NCI-H2227 (cell line): ENCODE data around the gene ECHDC1.
"Not testable (repeated sequence)": the region's sequence is repeated elsewhere in the genome, so short reads cannot be mapped to it uniquely, and the experiment has no call there.

Experiments used
- DNase-seq: peaks from one replicate; lab custom pipeline; 2025; ENCODE audit not compliant: unreplicated experiment; lab: John Stamatoyannopoulos, UW

Gene ECHDC1, protein sequence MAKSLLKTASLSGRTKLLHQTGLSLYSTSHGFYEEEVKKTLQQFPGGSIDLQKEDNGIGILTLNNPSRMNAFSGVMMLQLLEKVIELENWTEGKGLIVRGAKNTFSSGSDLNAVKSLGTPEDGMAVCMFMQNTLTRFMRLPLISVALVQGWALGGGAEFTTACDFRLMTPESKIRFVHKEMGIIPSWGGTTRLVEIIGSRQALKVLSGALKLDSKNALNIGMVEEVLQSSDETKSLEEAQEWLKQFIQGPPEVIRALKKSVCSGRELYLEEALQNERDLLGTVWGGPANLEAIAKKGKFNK

GRCh38 chr6:127342946-127343808 lies at the start of gene ECHDC1:
Gene ECHDC1, minus strand, starts transcription at chr6:127343609. Its CDS starts 12,581 bp downstream, at chr6:127331028.
- peak; percentile 85 for DNase-seq

DNA sequence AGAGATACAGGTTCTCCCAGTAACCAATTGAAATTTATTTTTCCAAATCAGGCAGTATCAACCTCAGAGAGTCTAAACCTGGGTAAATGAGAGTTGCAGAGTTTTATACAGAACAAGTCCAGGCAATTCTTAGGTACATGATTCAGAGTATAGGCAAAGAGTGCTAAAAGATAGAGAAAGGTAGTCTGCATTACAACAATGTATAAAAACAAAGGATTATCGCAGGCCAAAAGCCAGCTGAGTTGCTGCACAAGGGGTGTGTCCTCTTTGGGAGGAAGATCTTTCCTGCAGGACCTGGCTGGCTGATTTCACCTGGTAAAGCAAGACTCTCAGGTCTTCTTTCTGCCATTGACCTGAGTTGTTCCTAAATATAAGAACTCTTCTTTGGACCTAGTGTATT lies 48.9 kb upstream of the ECHDC1 start:
- DNase-seq: no peak

- DNase-seq: no peak
These were observed 47.9 kb upstream of the ECHDC1 start for GRCh38 chr6:127391094-127391953.

GRCh38 chr6:127389706-127390105 lies 46.3 kb upstream of the ECHDC1 start:
- DNase-seq: no peak

DNA sequence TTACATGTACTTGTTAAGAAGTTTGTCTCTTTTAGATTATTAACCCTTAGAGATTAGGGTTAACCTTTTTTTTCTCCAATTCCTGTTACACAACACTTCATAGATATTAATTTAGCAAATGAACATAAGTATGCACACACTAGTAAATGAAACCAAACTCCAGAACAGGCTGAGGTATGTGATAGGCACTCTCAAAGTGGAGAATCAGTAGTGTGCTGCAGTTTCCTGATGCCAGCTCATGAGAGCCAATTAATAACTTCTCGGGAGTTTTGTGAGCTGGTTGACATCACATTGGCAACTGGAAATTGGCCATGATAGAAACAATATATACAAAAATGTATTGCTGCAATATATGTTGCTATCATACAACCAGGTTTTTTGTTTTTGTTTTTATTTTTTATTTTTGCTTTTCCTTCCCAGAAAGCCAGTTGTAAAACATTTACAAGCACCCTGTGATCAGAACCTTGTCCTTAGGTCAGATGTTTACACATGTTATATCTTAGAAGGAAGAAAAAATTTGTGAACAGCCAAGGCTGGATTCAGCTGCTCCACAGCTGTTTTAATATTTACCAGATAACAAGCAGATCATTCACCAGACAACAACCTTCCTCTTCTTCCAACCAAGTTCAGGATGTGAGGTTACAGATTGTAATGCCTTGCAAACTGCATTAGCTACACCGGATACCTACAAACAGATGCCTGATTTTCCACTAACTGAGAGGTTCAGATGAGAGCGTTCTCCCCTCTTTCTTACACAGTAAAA lies 42.4 kb upstream of the ECHDC1 start:
- DNase-seq: no peak

DNA sequence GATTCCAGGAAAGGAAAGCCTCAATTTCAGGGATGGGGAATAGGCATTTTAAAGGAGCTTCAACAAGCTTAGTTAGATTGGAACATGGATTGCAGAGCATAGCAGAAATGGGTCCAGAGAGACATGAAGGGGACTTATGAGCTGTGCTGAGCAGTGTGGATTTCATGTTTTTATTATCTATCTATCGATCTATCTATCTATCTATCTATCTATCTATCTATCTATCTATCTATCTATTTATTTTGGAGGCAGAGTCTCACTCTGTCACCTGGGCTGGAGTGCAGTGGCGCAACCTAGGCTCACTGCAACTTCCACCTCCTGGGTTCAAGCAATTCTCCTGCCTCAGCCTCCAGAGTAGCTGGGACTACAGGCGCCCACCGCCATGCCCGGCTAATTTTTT lies 41.4 kb upstream of the ECHDC1 start:
- not testable (repeated sequence) for DNase-seq

GRCh38 chr6:127383988-127384387 lies 40.6 kb upstream of the ECHDC1 start:
- DNase-seq: peak; percentile 20

DNA sequence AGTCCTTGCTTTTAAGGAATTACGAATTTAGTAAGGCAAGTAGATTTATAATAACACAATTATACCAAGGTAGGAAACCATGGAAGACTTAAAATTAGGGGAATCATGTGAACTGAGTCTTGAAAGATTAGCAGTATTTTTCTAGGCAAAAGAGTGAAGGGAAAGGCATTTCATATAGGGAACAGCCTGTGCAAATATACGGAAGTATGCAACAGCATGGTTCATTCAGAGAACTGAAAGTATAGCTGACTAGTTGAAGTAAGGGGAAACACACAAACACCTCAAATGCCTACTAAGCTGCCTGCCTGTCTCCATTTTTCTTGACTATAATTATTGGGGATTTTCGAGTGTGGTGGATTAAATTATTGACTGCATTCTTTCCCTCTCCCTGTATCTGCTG lies 39.0 kb upstream of the ECHDC1 start:
- no peak for DNase-seq

GRCh38 chr6:127381384-127381783 lies 38.0 kb upstream of the ECHDC1 start:
- DNase-seq: no peak

- no peak for DNase-seq
These were observed 33.3 kb upstream of the ECHDC1 start for GRCh38 chr6:127376685-127377084.

DNA sequence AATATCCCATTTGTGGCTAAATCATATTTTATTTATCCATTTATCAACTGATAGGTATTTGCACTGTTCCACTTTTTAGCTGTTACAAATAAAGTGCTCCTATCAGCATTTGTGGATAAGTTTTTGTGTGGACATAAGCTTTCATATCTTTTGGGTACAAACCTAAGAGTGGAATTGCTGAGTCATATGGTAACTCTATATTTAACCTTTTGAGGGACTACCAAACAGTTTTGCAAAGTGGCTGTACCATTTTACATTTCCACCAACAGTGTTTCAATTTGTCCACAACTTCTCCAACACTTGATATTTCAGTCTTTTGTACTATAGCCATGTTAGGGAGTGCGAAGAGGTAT lies 23.6 kb upstream of the ECHDC1 start:
- DNase-seq: no peak

GRCh38 chr6:127366282-127367022 lies 23.0 kb upstream of the ECHDC1 start:
- peak; percentile 4 for DNase-seq

- no peak for DNase-seq
These were observed 22.5 kb upstream of the ECHDC1 start for GRCh38 chr6:127365874-127366273.

- no peak for DNase-seq
These were observed 9.1 kb upstream of the ECHDC1 start for GRCh38 chr6:127352524-127352923.

DNA sequence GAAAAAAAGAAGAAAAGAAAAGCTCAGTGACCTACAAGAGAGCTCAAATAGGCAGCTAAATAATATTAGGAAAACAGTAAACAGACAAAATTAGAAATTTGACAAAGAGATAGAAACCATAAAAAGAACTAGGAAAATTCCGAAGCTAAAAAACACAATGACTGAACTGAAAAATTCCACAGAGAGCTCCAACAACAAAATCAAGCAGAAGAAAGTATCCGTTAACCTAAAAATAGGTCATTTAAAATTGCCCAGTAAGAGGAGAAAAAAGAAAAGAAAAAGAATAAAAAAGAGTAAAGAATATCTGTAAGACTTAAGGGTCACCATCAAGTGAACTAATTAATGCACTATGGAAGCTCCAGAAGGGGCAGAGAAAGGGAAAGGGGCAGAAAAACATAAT lies 6.6 kb upstream of the ECHDC1 start:
- DNase-seq: no peak

DNA sequence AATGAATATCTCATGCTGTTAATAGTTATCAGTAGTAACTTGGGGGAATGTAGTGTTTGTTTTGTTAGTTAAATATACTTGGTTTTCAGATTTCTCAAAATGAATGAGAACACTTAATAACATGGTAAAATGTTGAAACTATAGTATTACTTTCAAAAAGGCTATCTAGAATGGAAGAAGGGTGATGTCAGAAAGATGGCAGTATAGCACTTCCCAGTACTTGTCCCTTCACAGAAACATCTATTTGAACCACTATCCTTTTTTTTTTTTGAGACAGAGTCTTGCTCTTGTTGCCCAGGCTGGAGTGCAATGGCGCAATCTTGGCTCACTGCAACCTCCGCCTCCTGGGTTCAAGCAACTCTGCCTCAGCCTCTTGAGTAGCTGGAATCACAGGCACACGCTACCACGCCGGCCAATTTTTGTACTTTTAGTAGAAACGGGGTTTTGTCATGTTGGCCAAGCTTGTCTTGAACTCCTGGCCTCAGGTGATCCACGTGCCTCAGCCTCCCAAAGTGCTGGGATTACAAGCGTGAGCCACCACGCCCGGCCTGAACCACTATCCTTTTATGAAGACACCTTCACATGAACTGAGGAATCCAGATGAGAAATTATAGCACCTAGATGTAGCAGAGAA lies 4.7 kb upstream of the ECHDC1 start:
- DNase-seq: no peak

DNA sequence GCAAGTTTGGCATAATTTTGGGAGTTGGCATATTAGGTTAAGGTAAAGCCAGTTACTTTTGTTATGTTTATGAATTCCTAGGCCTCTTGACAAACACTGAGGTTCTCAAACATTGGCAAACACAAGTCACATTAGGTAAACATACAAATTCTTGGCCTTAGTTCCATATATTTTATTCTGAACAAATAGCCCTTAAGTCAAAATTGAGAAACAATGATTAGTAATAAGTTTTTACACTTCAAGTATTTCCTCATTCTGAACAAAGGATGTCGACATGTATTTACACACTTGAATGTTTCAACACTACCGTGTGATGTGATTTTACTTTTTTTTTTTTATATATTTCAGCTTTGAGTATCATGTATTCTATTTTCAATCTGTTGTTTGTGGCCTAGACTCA lies 3.8 kb upstream of the ECHDC1 start:
- DNase-seq: no peak

- DNase-seq: no peak
These were observed 2.1 kb upstream of the ECHDC1 start for GRCh38 chr6:127345521-127345920.

DNA sequence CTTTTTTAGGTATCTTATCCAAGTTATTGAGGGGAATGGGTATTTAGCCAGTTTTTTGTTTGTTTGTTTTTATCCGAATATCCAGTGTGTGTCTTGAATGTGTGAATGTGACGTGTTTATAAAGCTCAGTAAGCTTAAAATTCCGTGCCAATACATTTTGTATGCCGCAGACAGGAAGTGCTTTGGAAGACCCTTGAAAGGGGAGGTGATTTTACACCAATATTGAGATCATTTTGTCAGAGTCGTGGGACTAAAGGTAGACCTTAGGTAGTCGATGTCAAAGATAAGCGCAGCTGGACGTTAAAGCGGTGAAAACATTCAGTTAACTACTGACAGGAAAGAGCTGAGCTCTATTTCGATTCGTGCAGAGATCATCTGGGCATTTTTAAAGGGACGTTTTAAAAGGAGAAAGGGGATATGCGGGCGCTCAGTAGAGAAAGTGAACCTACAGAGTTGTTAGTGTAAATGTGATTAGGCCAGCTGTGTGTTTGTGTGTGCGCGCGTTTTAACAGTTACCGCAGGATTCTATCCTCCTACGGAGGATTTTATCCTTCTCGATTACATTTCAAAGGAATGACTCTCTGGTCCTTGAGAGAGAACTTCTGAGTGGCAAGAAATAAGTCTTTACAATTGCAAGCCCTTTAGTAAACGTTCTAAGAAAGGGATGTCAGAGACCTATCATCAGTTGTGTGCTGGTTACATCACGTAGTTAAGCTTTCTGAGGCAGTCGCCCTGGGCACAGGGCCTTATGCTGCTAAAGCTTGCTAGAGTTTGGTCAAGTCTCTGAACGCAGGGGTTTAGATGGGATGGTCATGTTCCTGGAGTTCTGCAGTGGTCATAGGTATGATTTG lies 625 bp upstream of the ECHDC1 start:
- peak; percentile 41 for DNase-seq
